ENCODE measurements around the gene DCP1B.
A peak's percentile ranks its signal among the peaks of the same experiment; 100 is the strongest.

The DCP1B gene

GRCh38 chr12:1931642-1932041, 72.6 kb downstream of the DCP1B start:
- H3K4me3 ChIP-seq (ENCODE audit: low read depth in 1 of 2, low read length in 2 of 2), result no peak overlapping the region
- no peaks in the 10 kb centered on the region for H3K9me3 ChIP-seq (ENCODE audit: control insufficient read depth in 1 of 2, low read length in 2 of 2)
- H3K27me3 ChIP-seq (ENCODE audit: low read depth, low read length), result no peaks in the 10 kb centered on the region
- H3K27ac ChIP-seq (ENCODE audit: low read length), result no peak overlapping the region
- H3K4me1 ChIP-seq (ENCODE audit: control insufficient read depth in 1 of 2, insufficient read depth in 2 of 2, low read length in 2 of 2), result peaks cover 0 to 51% of the 10 kb centered on the region in 2 donors
- H3K36me3 ChIP-seq (ENCODE audit: control insufficient read depth in 1 of 2, insufficient read depth in 2 of 2, low read length in 2 of 2), result no peaks in the 10 kb centered on the region

GRCh38 chr12:1930803-1931597, 73.3 kb downstream of the DCP1B start:
- Histone ChIP-seq H3K4me1 (ENCODE audit: control insufficient read depth in 1 of 2, insufficient read depth in 2 of 2, low read length in 2 of 2) (peaks cover 0 to 46% of the 10 kb centered on the region in 2 donors), H3K27ac (ENCODE audit: low read length) (no peak overlapping the region), H3K9me3 (ENCODE audit: control insufficient read depth in 1 of 2, low read length in 2 of 2) (no peaks in the 10 kb centered on the region), H3K4me3 (ENCODE audit: low read depth in 1 of 2, low read length in 2 of 2) (no peak overlapping the region), H3K36me3 (ENCODE audit: control insufficient read depth in 1 of 2, insufficient read depth in 2 of 2, low read length in 2 of 2) (no peaks in the 10 kb centered on the region), H3K27me3 (ENCODE audit: low read depth, low read length) (no peaks in the 10 kb centered on the region)

GRCh38 chr12:1929985-1930802, 74.1 kb downstream of the DCP1B start:
- H3K27me3 ChIP-seq (ENCODE audit: low read depth, low read length), result no peaks in the 10 kb centered on the region
- no peak overlapping the region for H3K4me3 ChIP-seq (ENCODE audit: low read depth in 1 of 2, low read length in 2 of 2)
- H3K9me3 ChIP-seq (ENCODE audit: control insufficient read depth in 1 of 2, low read length in 2 of 2), result no peaks in the 10 kb centered on the region
- H3K27ac ChIP-seq (ENCODE audit: low read length), result no peak overlapping the region
- H3K36me3 ChIP-seq (ENCODE audit: control insufficient read depth in 1 of 2, insufficient read depth in 2 of 2, low read length in 2 of 2), result no peaks in the 10 kb centered on the region
- peaks cover 0 to 48% of the 10 kb centered on the region in 2 donors for H3K4me1 ChIP-seq (ENCODE audit: control insufficient read depth in 1 of 2, insufficient read depth in 2 of 2, low read length in 2 of 2)

GRCh38 chr12:1929241-1929984, 74.8 kb downstream of the DCP1B start:
- Histone ChIP-seq H3K36me3 (ENCODE audit: control insufficient read depth in 1 of 2, insufficient read depth in 2 of 2, low read length in 2 of 2) (no peaks in the 10 kb centered on the region), H3K27ac (ENCODE audit: low read length) (no peak overlapping the region), H3K9me3 (ENCODE audit: control insufficient read depth in 1 of 2, low read length in 2 of 2) (no peaks in the 10 kb centered on the region), H3K4me1 (ENCODE audit: control insufficient read depth in 1 of 2, insufficient read depth in 2 of 2, low read length in 2 of 2) (peaks cover 0 to 51% of the 10 kb centered on the region in 2 donors), H3K27me3 (ENCODE audit: low read depth, low read length) (no peaks in the 10 kb centered on the region), H3K4me3 (ENCODE audit: low read depth in 1 of 2, low read length in 2 of 2) (no peak overlapping the region)

GRCh38 chr12:1928439-1929121, 75.7 kb downstream of the DCP1B start:
- Histone ChIP-seq H3K4me1 (ENCODE audit: control insufficient read depth in 1 of 2, insufficient read depth in 2 of 2, low read length in 2 of 2) (peaks cover 0 to 46% of the 10 kb centered on the region in 2 donors), H3K27ac (ENCODE audit: low read length) (no peak overlapping the region), H3K4me3 (ENCODE audit: low read depth in 1 of 2, low read length in 2 of 2) (no peak overlapping the region), H3K36me3 (ENCODE audit: control insufficient read depth in 1 of 2, insufficient read depth in 2 of 2, low read length in 2 of 2) (no peaks in the 10 kb centered on the region), H3K9me3 (ENCODE audit: control insufficient read depth in 1 of 2, low read length in 2 of 2) (no peaks in the 10 kb centered on the region), H3K27me3 (ENCODE audit: low read depth, low read length) (no peaks in the 10 kb centered on the region)

- H3K27me3 ChIP-seq (ENCODE audit: low read depth, low read length), result no peaks in the 10 kb centered on the region
- H3K27ac ChIP-seq (ENCODE audit: low read length), result no peak overlapping the region
- no peaks in the 10 kb centered on the region for H3K36me3 ChIP-seq (ENCODE audit: control insufficient read depth in 1 of 2, insufficient read depth in 2 of 2, low read length in 2 of 2)
- H3K4me3 ChIP-seq (ENCODE audit: low read depth in 1 of 2, low read length in 2 of 2), result no peak overlapping the region
- peaks cover 0 to 40% of the 10 kb centered on the region in 2 donors for H3K4me1 ChIP-seq (ENCODE audit: control insufficient read depth in 1 of 2, insufficient read depth in 2 of 2, low read length in 2 of 2)
- H3K9me3 ChIP-seq (ENCODE audit: control insufficient read depth in 1 of 2, low read length in 2 of 2), result no peaks in the 10 kb centered on the region
Measured at GRCh38 chr12:1927751-1928351, 76.4 kb downstream of the DCP1B start.

- Histone ChIP-seq H3K27me3 (ENCODE audit: low read depth, low read length) (no peaks in the 10 kb centered on the region), H3K27ac (ENCODE audit: low read length) (no peak overlapping the region), H3K4me1 (ENCODE audit: control insufficient read depth in 1 of 2, insufficient read depth in 2 of 2, low read length in 2 of 2) (peaks cover 0 to 34% of the 10 kb centered on the region in 2 donors)
Measured at GRCh38 chr12:1927051-1927680, 77.1 kb downstream of the DCP1B start.

GRCh38 chr12:1926251-1926657, 78.0 kb downstream of the DCP1B start:
- H3K4me1 ChIP-seq (ENCODE audit: control insufficient read depth in 1 of 2, insufficient read depth in 2 of 2, low read length in 2 of 2), result peaks cover 0 to 29% of the 10 kb centered on the region in 2 donors
- H3K36me3 ChIP-seq (ENCODE audit: control insufficient read depth in 1 of 2, insufficient read depth in 2 of 2, low read length in 2 of 2), result no peaks in the 10 kb centered on the region
- H3K9me3 ChIP-seq (ENCODE audit: control insufficient read depth in 1 of 2, low read length in 2 of 2), result no peaks in the 10 kb centered on the region
- no peaks in the 10 kb centered on the region for H3K27me3 ChIP-seq (ENCODE audit: low read depth, low read length)
- no peak overlapping the region for H3K27ac ChIP-seq (ENCODE audit: low read length)
- no peak overlapping the region for H3K4me3 ChIP-seq (ENCODE audit: low read depth in 1 of 2, low read length in 2 of 2)

More at GRCh38 chr12:1927051-1927680, 77.1 kb downstream of the DCP1B start:
- Histone ChIP-seq H3K36me3 (ENCODE audit: control insufficient read depth in 1 of 2, insufficient read depth in 2 of 2, low read length in 2 of 2) (no peaks in the 10 kb centered on the region), H3K4me3 (ENCODE audit: low read depth in 1 of 2, low read length in 2 of 2) (no peak overlapping the region), H3K9me3 (ENCODE audit: control insufficient read depth in 1 of 2, low read length in 2 of 2) (no peaks in the 10 kb centered on the region)

GRCh38 chr12:1925684-1926006, 78.6 kb downstream of the DCP1B start:
- Histone ChIP-seq H3K9me3 (ENCODE audit: control insufficient read depth in 1 of 2, low read length in 2 of 2) (no peaks in the 10 kb centered on the region), H3K27me3 (ENCODE audit: low read depth, low read length) (no peaks in the 10 kb centered on the region), H3K36me3 (ENCODE audit: control insufficient read depth in 1 of 2, insufficient read depth in 2 of 2, low read length in 2 of 2) (no peaks in the 10 kb centered on the region), H3K27ac (ENCODE audit: low read length) (no peak overlapping the region), H3K4me1 (ENCODE audit: control insufficient read depth in 1 of 2, insufficient read depth in 2 of 2, low read length in 2 of 2) (peaks cover 0 to 23% of the 10 kb centered on the region in 2 donors), H3K4me3 (ENCODE audit: low read depth in 1 of 2, low read length in 2 of 2) (no peak overlapping the region)

- no peak overlapping the region for H3K4me3 ChIP-seq (ENCODE audit: low read depth in 1 of 2, low read length in 2 of 2)
- no peaks in the 10 kb centered on the region for H3K36me3 ChIP-seq (ENCODE audit: control insufficient read depth in 1 of 2, insufficient read depth in 2 of 2, low read length in 2 of 2)
- no peaks in the 10 kb centered on the region for H3K9me3 ChIP-seq (ENCODE audit: control insufficient read depth in 1 of 2, low read length in 2 of 2)
- no peaks in the 10 kb centered on the region for H3K27me3 ChIP-seq (ENCODE audit: low read depth, low read length)
- peak overlapping the region; percentile 29 for H3K27ac ChIP-seq (ENCODE audit: low read length)
- H3K4me1 ChIP-seq (ENCODE audit: control insufficient read depth in 1 of 2, insufficient read depth in 2 of 2, low read length in 2 of 2), result peaks cover 0 to 18% of the 10 kb centered on the region in 2 donors
Measured at GRCh38 chr12:1924996-1925683, 79.1 kb downstream of the DCP1B start.

Data from muscle layer of duodenum (tissue), 2 donors.